Measurements from ENCODE around the gene HMCN1. TPM values are rescaled to one million over a fixed set of nuclear protein-coding genes. Genes with fewer than 3 reads are reported as not detected.

HMCN1 gene
- total RNA-seq, 1 experiment from 2014 or later, result 21.4 TPM

DNA sequence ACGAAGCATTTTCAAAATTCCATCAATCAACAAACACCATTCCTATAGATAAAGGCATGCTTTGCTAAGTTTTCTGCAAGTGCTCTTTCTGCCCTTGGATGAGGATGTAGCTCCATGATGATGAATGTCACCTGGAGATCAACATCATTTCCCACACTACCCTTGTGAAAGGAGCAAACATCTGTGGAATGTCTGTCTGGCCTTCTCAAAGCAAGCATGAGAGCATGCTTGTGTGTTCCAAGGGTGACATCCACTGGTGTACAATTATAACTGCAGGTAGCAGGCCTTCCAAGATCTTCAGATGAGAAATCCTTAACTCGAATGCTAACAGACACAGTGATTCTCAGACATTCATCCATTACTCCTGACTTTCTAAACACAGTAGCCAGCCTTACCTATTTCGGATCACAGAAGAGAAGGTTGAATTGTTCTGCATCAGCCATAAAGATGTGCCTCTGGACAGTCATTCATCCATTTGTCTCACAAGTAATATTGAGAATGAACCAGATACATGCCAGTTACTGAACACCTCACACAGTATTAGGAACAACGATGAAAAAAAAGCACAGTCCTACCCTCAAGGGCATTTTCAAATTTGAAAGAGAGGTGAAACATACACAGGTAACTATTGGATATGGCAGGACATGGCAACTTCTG lies 478.5 kb downstream of the HMCN1 start:
- Histone ChIP-seq H3K36me3 (no peaks in the 10 kb centered on the region), H3K4me1 (replicated peaks) (peaks cover 5% of the 10 kb centered on the region), H3K9me3 (replicated peaks) (no peaks in the 10 kb centered on the region), H3K4me3 (no peak overlapping the region), H3K27ac (no peak overlapping the region), H3K27me3 (replicated peaks) (no peaks in the 10 kb centered on the region)
- DNase-seq (ENCODE audit: low read depth in 1 of 2, low spot score in 2 of 2), result peak; percentile 65 to 75

DNA sequence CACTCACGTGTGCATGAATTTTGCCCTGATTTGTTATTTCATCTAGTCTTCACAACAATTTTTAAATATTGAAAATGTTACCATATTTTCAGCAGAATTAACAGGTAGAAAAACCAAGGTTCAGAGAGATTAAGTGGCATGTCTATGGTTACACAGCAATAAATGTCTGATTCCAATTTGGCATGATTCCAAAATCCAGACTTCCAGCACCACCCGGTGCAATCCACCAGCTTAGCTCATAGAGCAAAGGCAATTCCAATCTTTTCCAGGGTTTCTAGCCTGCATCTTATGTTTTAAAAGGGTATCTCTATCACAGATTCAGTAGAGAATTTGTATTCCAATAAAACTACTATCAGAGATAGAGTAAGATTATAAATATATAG lies 479.0 kb downstream of the HMCN1 start:
- H3K4me3 ChIP-seq, result no peak overlapping the region
- H3K27ac ChIP-seq, result no peak overlapping the region
- H3K36me3 ChIP-seq, result no peaks in the 10 kb centered on the region
- no peaks in the 10 kb centered on the region for H3K9me3 ChIP-seq (replicated peaks)
- H3K27me3 ChIP-seq (replicated peaks), result no peaks in the 10 kb centered on the region
- H3K4me1 ChIP-seq (replicated peaks), result peaks cover 5% of the 10 kb centered on the region
- no peak for DNase-seq (ENCODE audit: low read depth in 1 of 2, low spot score in 2 of 2)

DNA sequence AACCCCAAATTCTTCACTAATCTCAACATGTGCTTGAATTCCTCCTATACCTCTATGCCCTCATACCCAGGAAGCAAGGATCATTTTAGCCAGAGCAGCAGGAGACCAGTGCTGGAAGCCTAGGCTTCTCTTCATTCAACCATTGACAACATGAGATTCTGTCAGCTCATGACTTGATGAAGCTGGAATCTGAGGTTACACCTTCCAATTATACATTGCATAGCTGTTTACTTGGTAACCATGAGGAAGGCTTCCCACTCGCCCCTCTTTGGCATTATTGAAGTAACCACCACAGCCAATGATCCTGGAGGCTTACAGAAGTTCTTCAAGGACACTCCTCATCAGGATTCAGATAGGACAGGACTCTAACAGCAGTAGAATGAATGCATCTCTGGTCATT lies 480.6 kb downstream of the HMCN1 start:
- no peak for DNase-seq (ENCODE audit: low read depth in 1 of 2, low spot score in 2 of 2)
- no peaks in the 10 kb centered on the region for H3K27me3 ChIP-seq (replicated peaks)
- no peak overlapping the region for H3K27ac ChIP-seq
- peaks cover under 1% of the 10 kb centered on the region for H3K4me1 ChIP-seq (replicated peaks)
- no peaks in the 10 kb centered on the region for H3K36me3 ChIP-seq
- H3K9me3 ChIP-seq (replicated peaks), result no peaks in the 10 kb centered on the region
- no peak overlapping the region for H3K4me3 ChIP-seq

GRCh38 chr1:186215636-186216035 lies 481.4 kb downstream of the HMCN1 start:
- no peaks in the 10 kb centered on the region for H3K36me3 ChIP-seq
- DNase-seq (ENCODE audit: low read depth in 1 of 2, low spot score in 2 of 2), result no peak
- no peak overlapping the region for H3K4me3 ChIP-seq
- H3K27ac ChIP-seq, result no peak overlapping the region
- no peaks in the 10 kb centered on the region for H3K27me3 ChIP-seq (replicated peaks)
- H3K9me3 ChIP-seq (replicated peaks), result no peaks in the 10 kb centered on the region
- H3K4me1 ChIP-seq (replicated peaks), result peaks cover 5% of the 10 kb centered on the region

- Histone ChIP-seq H3K9me3 (replicated peaks) (no peaks in the 10 kb centered on the region), H3K36me3 (no peaks in the 10 kb centered on the region), H3K27me3 (replicated peaks) (no peaks in the 10 kb centered on the region), H3K27ac (no peak overlapping the region), H3K4me3 (no peak overlapping the region), H3K4me1 (replicated peaks) (peaks cover 5% of the 10 kb centered on the region)
- DNase-seq (ENCODE audit: low read depth in 1 of 2, low spot score in 2 of 2), result no peak
These were observed 484.6 kb downstream of the HMCN1 start for GRCh38 chr1:186218654-186219352.

DNA sequence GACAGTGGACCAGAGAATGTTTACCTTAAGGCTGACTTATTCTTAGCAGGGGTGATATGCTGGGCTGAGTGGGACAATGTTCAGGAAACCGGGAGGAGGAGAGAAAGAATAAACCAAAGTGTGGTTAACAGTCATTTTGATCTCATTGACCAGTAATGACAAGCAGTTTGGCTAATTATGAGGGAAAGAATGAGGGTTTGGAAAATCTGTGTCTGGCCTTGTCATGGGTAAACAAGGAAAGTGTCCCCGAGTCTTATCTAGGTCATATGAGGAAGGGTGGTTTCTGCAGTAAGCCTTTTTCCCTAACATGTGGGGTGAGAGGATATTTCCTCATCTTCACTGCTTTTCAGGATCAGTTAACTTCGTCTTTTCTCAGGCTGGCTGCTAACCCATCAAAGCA lies 485.9 kb downstream of the HMCN1 start:
- DNase-seq (ENCODE audit: low read depth in 1 of 2, low spot score in 2 of 2), result no peak
- H3K4me1 ChIP-seq (replicated peaks), result peaks cover 5% of the 10 kb centered on the region
- H3K27ac ChIP-seq, result no peak overlapping the region
- no peaks in the 10 kb centered on the region for H3K36me3 ChIP-seq
- no peaks in the 10 kb centered on the region for H3K27me3 ChIP-seq (replicated peaks)
- H3K4me3 ChIP-seq, result no peak overlapping the region
- H3K9me3 ChIP-seq (replicated peaks), result no peaks in the 10 kb centered on the region

GRCh38 chr1:186220911-186221310 lies 486.7 kb downstream of the HMCN1 start:
- DNase-seq (ENCODE audit: low read depth in 1 of 2, low spot score in 2 of 2), result no peak
- no peaks in the 10 kb centered on the region for H3K9me3 ChIP-seq (replicated peaks)
- H3K27me3 ChIP-seq (replicated peaks), result no peaks in the 10 kb centered on the region
- H3K4me3 ChIP-seq, result no peak overlapping the region
- H3K27ac ChIP-seq, result no peak overlapping the region
- no peaks in the 10 kb centered on the region for H3K36me3 ChIP-seq
- H3K4me1 ChIP-seq (replicated peaks), result peaks cover 5% of the 10 kb centered on the region

- Histone ChIP-seq H3K4me3 (no peak overlapping the region), H3K36me3 (no peaks in the 10 kb centered on the region), H3K4me1 (replicated peaks) (peaks cover 1% of the 10 kb centered on the region), H3K27ac (no peak overlapping the region), H3K27me3 (replicated peaks) (no peaks in the 10 kb centered on the region), H3K9me3 (replicated peaks) (peaks cover 4% of the 10 kb centered on the region; the same call in 1 of the 2 replicates)
- no peak for DNase-seq (ENCODE audit: low read depth in 1 of 2, low spot score in 2 of 2)
These were observed 490.9 kb downstream of the HMCN1 start for GRCh38 chr1:186225096-186225495.

GRCh38 chr1:186228749-186229148 lies 494.6 kb downstream of the HMCN1 start:
- Histone ChIP-seq H3K4me1 (replicated peaks) (no peaks in the 10 kb centered on the region), H3K4me3 (no peak overlapping the region), H3K9me3 (replicated peaks) (peaks cover 4% of the 10 kb centered on the region; the same call in 1 of the 2 replicates), H3K36me3 (no peaks in the 10 kb centered on the region), H3K27me3 (replicated peaks) (no peaks in the 10 kb centered on the region), H3K27ac (no peak overlapping the region)
- DNase-seq (ENCODE audit: low read depth in 1 of 2, low spot score in 2 of 2), result no peak

DNA sequence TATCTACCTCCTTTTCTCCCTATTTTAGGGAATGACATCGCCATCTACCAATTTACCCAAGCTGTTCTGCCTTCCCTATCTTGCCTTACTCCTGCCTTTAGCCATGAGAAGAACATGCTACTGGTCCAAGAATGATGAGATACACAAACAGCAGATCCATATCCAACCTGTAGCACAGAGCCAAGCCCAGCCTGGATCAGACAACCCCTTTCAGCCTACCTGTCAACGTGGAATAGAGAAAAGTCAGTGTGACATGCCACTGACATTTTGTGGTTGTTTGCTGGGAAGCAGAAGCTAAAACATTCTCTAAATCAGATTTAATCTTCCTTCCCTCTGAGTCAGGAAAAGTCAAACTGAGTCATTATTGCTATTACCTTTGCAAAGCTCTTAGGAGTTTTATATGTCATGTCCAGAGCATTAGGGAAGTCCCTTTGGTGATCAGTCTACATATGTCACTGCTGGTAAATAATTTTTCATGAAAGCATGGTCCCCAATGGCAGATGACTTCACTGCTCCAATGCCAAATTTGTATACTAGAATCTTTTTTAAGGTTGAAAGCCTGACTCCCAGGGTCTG lies 497.8 kb downstream of the HMCN1 start:
- Histone ChIP-seq H3K27ac (no peak overlapping the region), H3K4me3 (no peak overlapping the region), H3K36me3 (no peaks in the 10 kb centered on the region), H3K4me1 (replicated peaks) (peaks cover 12% of the 10 kb centered on the region), H3K9me3 (replicated peaks) (peaks cover 4% of the 10 kb centered on the region; the same call in 1 of the 2 replicates), H3K27me3 (replicated peaks) (no peaks in the 10 kb centered on the region)
- no peak for DNase-seq (ENCODE audit: low read depth in 1 of 2, low spot score in 2 of 2)

DNA sequence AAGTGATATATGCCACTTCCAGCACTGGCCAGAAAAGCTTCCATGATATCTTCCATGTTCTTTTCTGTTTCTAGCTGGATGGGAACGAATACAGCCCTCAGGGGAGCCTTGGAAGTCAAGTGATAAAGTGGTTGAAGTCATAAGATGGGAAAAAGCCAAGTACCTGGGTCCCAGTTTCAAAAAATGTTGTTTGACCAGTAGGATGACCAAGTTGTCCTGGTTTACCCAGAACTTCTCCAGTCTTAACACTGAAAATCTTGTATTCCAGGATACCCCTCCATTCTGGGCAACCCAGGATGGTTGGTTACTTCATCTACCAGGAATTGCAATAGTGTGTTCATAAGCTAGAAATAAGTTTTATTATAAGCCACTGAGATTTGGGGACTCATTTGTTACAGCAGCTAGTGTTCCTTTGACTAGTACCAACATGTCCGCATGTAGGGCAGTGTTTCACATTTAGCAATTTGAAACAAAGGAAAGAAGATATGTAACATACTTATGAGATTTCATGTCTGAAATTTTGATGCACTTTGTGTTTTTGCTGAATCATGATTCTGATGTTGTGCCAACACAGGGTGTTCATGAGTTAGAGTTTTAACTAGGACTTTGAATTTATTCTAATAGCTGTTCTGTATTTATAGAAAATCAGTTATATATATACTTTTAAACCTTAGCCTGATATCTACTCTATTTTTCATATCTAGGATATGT lies 500.9 kb downstream of the HMCN1 start:
- H3K9me3 ChIP-seq (replicated peaks), result no peaks in the 10 kb centered on the region
- H3K4me3 ChIP-seq, result no peak overlapping the region
- peaks cover 18% of the 10 kb centered on the region for H3K4me1 ChIP-seq (replicated peaks)
- no peaks in the 10 kb centered on the region for H3K36me3 ChIP-seq
- H3K27ac ChIP-seq, result no peak overlapping the region
- no peaks in the 10 kb centered on the region for H3K27me3 ChIP-seq (replicated peaks)
- no peak for DNase-seq (ENCODE audit: low read depth in 1 of 2, low spot score in 2 of 2)

GRCh38 chr1:186235696-186236095 lies 501.5 kb downstream of the HMCN1 start:
- Histone ChIP-seq H3K36me3 (no peaks in the 10 kb centered on the region), H3K9me3 (replicated peaks) (no peaks in the 10 kb centered on the region), H3K4me1 (replicated peaks) (peaks cover 18% of the 10 kb centered on the region), H3K4me3 (no peak overlapping the region), H3K27me3 (replicated peaks) (no peaks in the 10 kb centered on the region), H3K27ac (no peak overlapping the region)
- no peak for DNase-seq (ENCODE audit: low read depth in 1 of 2, low spot score in 2 of 2)

- Histone ChIP-seq H3K4me3 (no peak overlapping the region), H3K27ac (peak overlapping the region; percentile 53), H3K36me3 (no peaks in the 10 kb centered on the region), H3K4me1 (replicated peaks) (peaks cover 18% of the 10 kb centered on the region), H3K9me3 (replicated peaks) (no peaks in the 10 kb centered on the region), H3K27me3 (replicated peaks) (no peaks in the 10 kb centered on the region)
- DNase-seq (ENCODE audit: low read depth in 1 of 2, low spot score in 2 of 2), result peak; percentile 80 to 87
These were observed 502.7 kb downstream of the HMCN1 start for GRCh38 chr1:186236921-186237320.

DNA sequence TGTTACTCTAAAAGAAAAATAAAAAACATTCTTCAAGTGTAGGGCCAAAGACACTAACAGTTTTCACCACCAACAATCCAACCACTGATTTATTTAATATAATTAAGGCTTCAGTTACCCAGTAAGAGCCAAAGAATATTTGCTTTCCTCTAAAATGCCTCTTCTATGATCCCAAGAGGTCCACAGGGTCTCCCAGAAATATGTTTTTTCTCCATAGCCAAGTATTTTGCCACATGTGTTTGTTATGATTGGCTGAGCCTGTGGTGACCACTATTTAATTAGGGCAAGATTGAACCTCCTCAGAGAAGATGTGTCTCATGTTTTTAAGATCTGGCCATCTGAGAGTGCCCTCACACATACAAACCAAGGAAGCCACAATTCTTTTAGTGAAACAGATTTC lies 505.0 kb downstream of the HMCN1 start:
- DNase-seq (ENCODE audit: low read depth in 1 of 2, low spot score in 2 of 2), result no peak
- Histone ChIP-seq H3K36me3 (no peaks in the 10 kb centered on the region), H3K9me3 (replicated peaks) (no peaks in the 10 kb centered on the region), H3K27ac (no peak overlapping the region), H3K4me1 (replicated peaks) (peaks cover 18% of the 10 kb centered on the region), H3K4me3 (no peak overlapping the region), H3K27me3 (replicated peaks) (no peaks in the 10 kb centered on the region)
